Activated T-cell treated with anti-CD3 and anti-CD28 coated beads, Interleukin-2, amount 50 U/mL, for 72 hours (primary cell): Measurements from ENCODE around the gene MYL11. TPM values are rescaled to one million over a fixed set of nuclear protein-coding genes. Genes with fewer than 3 reads are reported as not detected.

Experiments
- ATAC-seq, 2 donors: fragments of 150-1000 bp; cut with Tn5 transposase; replicated peaks in 1 of 2; 2 replicates each; pipeline ENCODE4 v1.10.0; 2021; ENCODE audit warnings: moderate library complexity in 2 of 2, mild to moderate bottlenecking in 1 of 2
- DNase-seq, 2 donors: peaks; one replicate each; pipeline ENCODE4 v3.0.0; 2021 to 2022; ENCODE audit warnings: mixed read lengths in 1 of 2
- H3K27ac Mint-ChIP-seq: one replicate; pipeline ENCODE4 v1.8.0; 2022; ENCODE audit warnings: mild to moderate bottlenecking, moderate library complexity, mixed read lengths
- H3K27me3 Mint-ChIP-seq: one replicate; pipeline ENCODE4 v1.8.0; 2022; ENCODE audit warnings: low read depth, mixed read lengths
- H3K36me3 Mint-ChIP-seq, 2 donors: one replicate each; pipeline ENCODE4 v1.8.0; 2022; ENCODE audit warnings: mixed read lengths in 2 of 2, mild to moderate bottlenecking in 1 of 2; ENCODE audit not compliant: insufficient read depth in 2 of 2
- H3K4me1 Mint-ChIP-seq: one replicate; pipeline ENCODE4 v1.8.0; 2022; ENCODE audit warnings: low read depth, mixed read lengths
- H3K4me3 Mint-ChIP-seq, 2 donors: one replicate each; pipeline ENCODE4 v1.8.0; 2022; ENCODE audit warnings: mild to moderate bottlenecking in 2 of 2, mixed read lengths in 2 of 2, moderate library complexity in 2 of 2
- H3K9me3 Mint-ChIP-seq, 2 donors: one replicate each; pipeline ENCODE4 v1.8.0; 2022; ENCODE audit warnings: mixed read lengths in 2 of 2
- total RNA-seq, 2 donors: library from RNA; stranded (reverse); gene quantifications; one replicate each; pipeline ENCODE4 v1.2.3, GENCODE V29; 2022

Gene MYL11
- total RNA-seq, 2 donors from 2014 or later, result 2.0 TPM; not detected in 1

GRCh38 chr16:30416624-30417528, 42.3 kb downstream of the MYL11 start:
- H3K9me3 Mint-ChIP-seq, result no peaks in the 10 kb centered on the region
- no peaks in the 10 kb centered on the region for H3K27me3 Mint-ChIP-seq
- H3K4me1 Mint-ChIP-seq, result peaks cover 40% of the 10 kb centered on the region
- DNase-seq (no peak), ATAC-seq (no peak)
- H3K4me3 Mint-ChIP-seq, result peak overlapping the region; percentile 27 to 68
- H3K36me3 Mint-ChIP-seq, result peaks cover 3 to 17% of the 10 kb centered on the region in 2 donors
- peak overlapping the region; percentile 3 for H3K27ac Mint-ChIP-seq

GRCh38 chr16:30417529-30418349, 43.1 kb downstream of the MYL11 start:
- H3K4me3 Mint-ChIP-seq, result peak overlapping the region; percentile 64 to 66
- H3K27me3 Mint-ChIP-seq, result no peaks in the 10 kb centered on the region
- DNase-seq (peak; percentile 90 to 91), ATAC-seq (peak; percentile 90 to 95)
- peaks cover 34% of the 10 kb centered on the region for H3K4me1 Mint-ChIP-seq
- H3K36me3 Mint-ChIP-seq, result peaks cover 4 to 19% of the 10 kb centered on the region in 2 donors
- no peaks in the 10 kb centered on the region for H3K9me3 Mint-ChIP-seq
- H3K27ac Mint-ChIP-seq, result no peak overlapping the region

GRCh38 chr16:30418350-30419181, 44.0 kb downstream of the MYL11 start:
- Mint-ChIP-seq H3K27ac (no peak overlapping the region), H3K4me1 (peaks cover 32% of the 10 kb centered on the region), H3K4me3 (peak overlapping the region; percentile 64 to 66), H3K9me3 (no peaks in the 10 kb centered on the region), H3K27me3 (no peaks in the 10 kb centered on the region), H3K36me3 (peaks cover 4 to 21% of the 10 kb centered on the region in 2 donors)
- ATAC-seq (no peak), DNase-seq (no peak)

- DNase-seq (no peak), ATAC-seq (no peak)
- peaks cover 7 to 29% of the 10 kb centered on the region in 2 donors for H3K36me3 Mint-ChIP-seq
- H3K4me3 Mint-ChIP-seq, result no peak overlapping the region
- no peaks in the 10 kb centered on the region for H3K9me3 Mint-ChIP-seq
- H3K27ac Mint-ChIP-seq, result no peak overlapping the region
- H3K4me1 Mint-ChIP-seq, result peaks cover 29% of the 10 kb centered on the region
- no peaks in the 10 kb centered on the region for H3K27me3 Mint-ChIP-seq
Observed at GRCh38 chr16:30421010-30421409, 46.4 kb downstream of the MYL11 start.

Other genes starting within 250 kb of the MYL11 start
- gene CORO1A, start 191.2 kb upstream of the MYL11 start, total RNA-seq, result 100 to 1,000 TPM; 843 to 987 TPM
- 10 to 100 TPM; 73.7 to 87.3 TPM for gene BOLA2B, start 181.1 kb upstream of the MYL11 start, total RNA-seq
- gene SLX1A, start 180.9 kb upstream of the MYL11 start, total RNA-seq, result 100 to 1,000 TPM in 1 of 2 donors, 10 to 100 TPM in 1; 48.1 to 129 TPM
- gene SULT1A3, start 175.5 kb upstream of the MYL11 start, total RNA-seq, result 10 to 100 TPM; 16.6 to 20.1 TPM
- gene NPIPB13, start 126.3 kb upstream of the MYL11 start, total RNA-seq, result 10 to 100 TPM; 18.5 to 20.4 TPM
- gene CD2BP2, start 19.5 kb upstream of the MYL11 start, total RNA-seq, result 10 to 100 TPM; 61.9 to 63.5 TPM
- gene TBC1D10B, start 4.3 kb upstream of the MYL11 start, total RNA-seq, result 10 to 100 TPM; 48.0 to 50.7 TPM
- 100 to 1,000 TPM; 223 to 233 TPM for gene SEPTIN1, start 7.8 kb downstream of the MYL11 start, total RNA-seq
- gene ZNF48, start 20.6 kb downstream of the MYL11 start, total RNA-seq, result 10 to 100 TPM; 10.5 to 13.1 TPM
- gene ZNF771, start 32.8 kb downstream of the MYL11 start, total RNA-seq, result 1 to 10 TPM; 5.8 to 6.3 TPM
- gene DCTPP1, start 55.2 kb downstream of the MYL11 start, total RNA-seq, result 10 to 100 TPM; 56.5 to 78.8 TPM
- 10 to 100 TPM; 67.0 to 82.1 TPM for gene SEPHS2, start 71.1 kb downstream of the MYL11 start, total RNA-seq
- gene ITGAL, start 97.9 kb downstream of the MYL11 start, total RNA-seq, result 100 to 1,000 TPM; 517 to 673 TPM
- gene ZNF768, start 151.8 kb downstream of the MYL11 start, total RNA-seq, result 10 to 100 TPM; 21.0 to 22.5 TPM
- gene ZNF747, start 160.1 kb downstream of the MYL11 start, total RNA-seq, result 1 to 10 TPM; 8.3 to 9.2 TPM
- gene ZNF764, start 183.6 kb downstream of the MYL11 start, total RNA-seq, result 10 to 100 TPM; 10.7 to 12.7 TPM
- 10 to 100 TPM; 14.5 TPM for gene ZNF688, start 196.9 kb downstream of the MYL11 start, total RNA-seq
- 10 to 100 TPM; 10.9 to 12.6 TPM for gene ZNF785, start 210.9 kb downstream of the MYL11 start, total RNA-seq
- gene ZNF689, start 235.6 kb downstream of the MYL11 start, total RNA-seq, result 10 to 100 TPM; 12.8 to 17.7 TPM